Endothelial cell of umbilical vein (primary cell): ENCODE measurements around the gene CNTNAP2. TPM values are rescaled to one million over a fixed set of nuclear protein-coding genes. Genes with fewer than 3 reads are reported as not detected.

Source experiments
- BruUV-seq: library from RNA; stranded (reverse); fragments of 400-500 nt; replicated peaks from 2 replicates; lab custom pipeline; 2021; lab: Mats Ljungman, UMichigan
- CTCF ChIA-PET: fragments of 300-600, 350-600 bp; sonication (Branson Sonifier 250); formaldehyde crosslinking; loops from one replicate; lab custom pipeline; 2021; ENCODE audit warnings: antibody characterized with exemption, inconsistent platforms; lab: Charles Lee
- POLR2A ChIA-PET: fragments of 300-600, 350-600 bp; sonication (Branson Sonifier 250); formaldehyde crosslinking; loops from one replicate; lab custom pipeline; 2021; ENCODE audit warnings: antibody characterized with exemption, inconsistent platforms; lab: Charles Lee
- DNase-seq: peaks from one replicate; pipeline ENCODE4 v3.0.0-alpha.2; 2011; ENCODE audit warnings: low read depth, low spot score
- FAIRE-seq: peaks from 2 replicates; lab custom pipeline; 2011; peaks lifted over from hg19 to GRCh38; lab: Jason Lieb, UNC
- H2AFZ ChIP-seq: 2 replicates; pipeline ENCODE4 v1.6.0; 2012; ENCODE audit warnings: low read depth, low read length, control low read depth, inconsistent platforms
- H3K27ac ChIP-seq: 2 replicates; pipeline ENCODE4 v1.5.1; 2011; ENCODE audit warnings: low read depth, mild to moderate bottlenecking, control low read depth, low read length, moderate library complexity; ENCODE audit not compliant: insufficient read depth
- H3K27me3 ChIP-seq, 2 experiments: 2 replicates each; pipeline versions ENCODE4 v1.6.0 to v1.6.1; 2011; ENCODE audit warnings: low read length in 2 of 2, mixed read lengths in 1 of 2; ENCODE audit not compliant: control insufficient read depth in 2 of 2, insufficient read depth in 2 of 2
- H3K36me3 ChIP-seq, 2 experiments: 2 replicates in 1 of 2; 3 replicates in 1 of 2; pipeline ENCODE4 v1.5.1; 2011; ENCODE audit warnings: low read length in 2 of 2, mild to moderate bottlenecking in 1 of 2, moderate library complexity in 1 of 2; ENCODE audit not compliant: control insufficient read depth in 2 of 2, insufficient read depth in 2 of 2; ENCODE audit errors: extremely low read depth in 1 of 2
- H3K4me1 ChIP-seq: 3 replicates; pipeline ENCODE4 v1.5.1; 2011; ENCODE audit warnings: mild to moderate bottlenecking, low read length; ENCODE audit not compliant: control insufficient read depth, insufficient read depth; ENCODE audit errors: extremely low read depth
- H3K4me2 ChIP-seq: 2 replicates; pipeline ENCODE4 v1.6.1; 2011; ENCODE audit warnings: low read length, control low read depth, mixed read lengths; ENCODE audit not compliant: insufficient read depth
- H3K4me3 ChIP-seq, 3 experiments: fragments of 200-600 bp in 1 of 3; sonication (generic), shearing (Covaris generic) in 1 of 3; replicated peaks in 1 of 3; 2 replicates each; pipeline ENCODE4 v1.5.1; 2011 to 2016; ENCODE audit warnings: control low read depth in 3 of 3, low read length in 3 of 3, mild to moderate bottlenecking in 2 of 3, inconsistent platforms in 1 of 3, low read depth in 1 of 3, moderate library complexity in 1 of 3; ENCODE audit not compliant: insufficient read depth in 1 of 3
- H3K79me2 ChIP-seq: 2 replicates; pipeline ENCODE4 v1.6.0; 2012; ENCODE audit warnings: low read length, inconsistent platforms; ENCODE audit not compliant: control insufficient read depth, insufficient read depth
- H3K9ac ChIP-seq: replicated peaks from 2 replicates; pipeline ENCODE3; 2011; ENCODE audit warnings: low read length, control low read depth; ENCODE audit not compliant: insufficient read depth; ENCODE audit errors: extremely low read depth
- H3K9me1 ChIP-seq: replicated peaks from 3 replicates; pipeline ENCODE4 v1.6.0; 2011; ENCODE audit warnings: mild to moderate bottlenecking, low read length; ENCODE audit not compliant: control insufficient read depth, insufficient read depth; ENCODE audit errors: extremely low read depth
- H3K9me3 ChIP-seq: replicated peaks from 2 replicates; pipeline ENCODE4 v1.5.1; 2012; ENCODE audit warnings: low read length, inconsistent platforms; ENCODE audit not compliant: control insufficient read depth, insufficient read depth
- H4K20me1 ChIP-seq: replicated peaks from 2 replicates; pipeline ENCODE3; 2011; ENCODE audit warnings: mild to moderate bottlenecking, low read length; ENCODE audit not compliant: control insufficient read depth, insufficient read depth; ENCODE audit errors: extremely low read depth
- CTCF ChIP-seq, 2 donors: IDR thresholded peaks; 1 replicate in 1 of 2; 2 replicates in 1 of 2; pipeline ENCODE4 v1.5.1; 2011; ENCODE audit warnings: low read length in 2 of 2, mild to moderate bottlenecking in 2 of 2, moderate library complexity in 2 of 2, control low read depth in 1 of 2, inconsistent platforms in 1 of 2, low read depth in 1 of 2; ENCODE audit not compliant: insufficient read depth in 1 of 2; ENCODE audit errors: extremely low read depth in 1 of 2
- EZH2 ChIP-seq: IDR thresholded peaks from 2 replicates; pipeline ENCODE4 v1.6.1; 2012; ENCODE audit warnings: borderline replicate concordance, low read depth, mild to moderate bottlenecking, moderate library complexity, low read length, inconsistent platforms; ENCODE audit not compliant: severe bottlenecking
- FOS ChIP-seq: IDR thresholded peaks from 2 replicates; pipeline ENCODE4 v1.6.1; 2011; ENCODE audit warnings: mild to moderate bottlenecking, low read length, moderate library complexity, borderline replicate concordance; ENCODE audit not compliant: insufficient read depth
- GATA2 ChIP-seq: IDR thresholded peaks from 2 replicates; pipeline ENCODE4 v1.7.0; 2011; ENCODE audit warnings: low read depth, mild to moderate bottlenecking, moderate library complexity, mixed read lengths, low read length; ENCODE audit not compliant: insufficient read length, insufficient read depth
- JUN ChIP-seq: IDR thresholded peaks from 2 replicates; pipeline ENCODE4 v1.6.1; 2011; ENCODE audit warnings: borderline replicate concordance, low read depth; ENCODE audit not compliant: insufficient read length, insufficient read depth
- MAX ChIP-seq: IDR thresholded peaks from 2 replicates; pipeline ENCODE4 v1.6.1; 2011; ENCODE audit not compliant: insufficient read depth, insufficient read length
- MYC ChIP-seq: IDR thresholded peaks from one replicate; pipeline ENCODE4 v1.6.1; 2011; ENCODE audit warnings: mild to moderate bottlenecking, low read depth, low read length
- POLR2A ChIP-seq: IDR thresholded peaks from 2 replicates; pipeline ENCODE4 v1.6.1; 2012; ENCODE audit warnings: low read depth, mild to moderate bottlenecking, control low read depth, low read length
- POLR2AphosphoS5 ChIP-seq: IDR thresholded peaks from 2 replicates; pipeline ENCODE4 v1.6.1; 2012; ENCODE audit warnings: low read depth, mild to moderate bottlenecking, control low read depth, low read length, moderate library complexity; ENCODE audit not compliant: insufficient read depth
- dilution Hi-C: fragments of 300-500 bp; cut with MboI; formaldehyde crosslinking; loops from one replicate; pipeline ENCODE4 v1.15.0; 2019; ENCODE audit warnings: low sequenced_read_pairs; ENCODE audit not compliant: extremely low pct_ligation_motif_present
- intact Hi-C: fragments of 100-400 bp; cut with micrococcal nuclease; formaldehyde crosslinking; loops from one replicate; pipeline ENCODE4 v1.10.0; 2022
- polyA plus RNA-seq, 4 experiments: library from polyadenylated mRNA; depleted of rRNA in 3 of 4; stranded (reverse) in 3 of 4; unstranded in 1 of 4; fragments of >200 nt; gene quantifications; 2 replicates each; pipeline versions ENCODE4 v1.2.1 to v1.2.3, GENCODE V29; 2011 to 2012; ENCODE audit warnings: missing spikeins in 1 of 4
- total RNA-seq: library from RNA; stranded (reverse); gene quantifications from 2 replicates; pipeline ENCODE4 v1.2.3, GENCODE V29; 2021

CNTNAP2 gene
- total and polyA plus RNA-seq, 2 donors (not counting 3 experiments of a cell fraction or from before 2014, with no cell fraction given): not detected

GRCh38 chr7:148124477-148124876, 2007.9 kb downstream of the CNTNAP2 start:
- Histone ChIP-seq H3K79me2 (no peaks in the 10 kb centered on the region), H2AFZ (no peak overlapping the region), H3K27ac (no peak overlapping the region), H3K4me1 (no peaks in the 10 kb centered on the region), H4K20me1 (no peaks in the 10 kb centered on the region), H3K36me3 (no peaks in the 10 kb centered on the region), H3K4me2 (no peak overlapping the region), H3K4me3 (no peak overlapping the region), H3K9me1 (no peaks in the 10 kb centered on the region), H3K9ac (no peak overlapping the region), H3K27me3 (no peaks in the 10 kb centered on the region), H3K9me3 (peaks cover 2% of the 10 kb centered on the region)
- intact Hi-C loops (no loop called here), dilution Hi-C loops (no loop called here)
- no TSS peak for BruUV-seq
- CTCF ChIA-PET: no interaction called here
- TF ChIP-seq POLR2A (no peak), MYC (no peak), EZH2 (no peak), CTCF (IDR thresholded peaks at IDR 0.05; ENCODE audit: extremely low read depth in 1 of 2, insufficient read depth in 1 of 2, low read depth in 1 of 2, low read length in 2 of 2) (no peak), POLR2AphosphoS5 (no peak), GATA2 (no peak), JUN (no peak), MAX (no peak), FOS (no peak)
- FAIRE-seq (no peak), DNase-seq (no peak)
- POLR2A ChIA-PET: no interaction called here
